Erythroblast (primary cell): Measurements from ENCODE around the gene SIRPB2.

Experiments used
- GATA1 ChIP-seq: IDR thresholded peaks from 2 replicates; pipeline ENCODE4 v1.6.1; 2011; ENCODE audit warnings: low read depth, mild to moderate bottlenecking, control low read depth, low read length, moderate library complexity
- POLR2A ChIP-seq: IDR thresholded peaks from 2 replicates; pipeline ENCODE4 v1.6.1; 2011; ENCODE audit warnings: mild to moderate bottlenecking, low read length

GRCh38 chr20:1539816-1540419, 48.7 kb upstream of the SIRPB2 start:
- TF ChIP-seq POLR2A (no peak), GATA1 (no peak)
